H9 (cell line): ENCODE data around the gene KRTAP6-3. TPM values are rescaled to one million over a fixed set of nuclear protein-coding genes. Genes with fewer than 3 reads are reported as not detected.

Source experiments
- DNase-seq: peaks from one replicate; pipeline ENCODE4 v3.0.0-alpha.2; 2017
- H2AFZ ChIP-seq: one replicate; pipeline ENCODE4 v1.6.1; 2013; ENCODE audit warnings: mild to moderate bottlenecking, low read length, control low read depth, moderate library complexity
- H2AK5ac ChIP-seq: 2 replicates; pipeline ENCODE4 v1.6.1; 2013; ENCODE audit warnings: low read length, control low read depth, mixed read lengths; ENCODE audit not compliant: insufficient read length
- H2BK120ac ChIP-seq: one replicate; pipeline ENCODE4 v1.6.1; 2013; ENCODE audit warnings: low read depth, mild to moderate bottlenecking, low read length, control low read depth, inconsistent platforms; ENCODE audit not compliant: poor library complexity, severe bottlenecking
- H2BK12ac ChIP-seq: 2 replicates; pipeline ENCODE4 v1.6.1; 2013; ENCODE audit warnings: low read length, control low read depth, mixed read lengths, low read depth; ENCODE audit not compliant: insufficient read length
- H2BK15ac ChIP-seq: 2 replicates; pipeline ENCODE4 v1.6.1; 2013; ENCODE audit warnings: low read depth, low read length, control low read depth
- H2BK20ac ChIP-seq: one replicate; pipeline ENCODE4 v1.6.1; 2013; ENCODE audit warnings: low read depth, mild to moderate bottlenecking, low read length, control low read depth, inconsistent platforms; ENCODE audit not compliant: poor library complexity, severe bottlenecking
- H2BK5ac ChIP-seq: 2 replicates; pipeline ENCODE4 v1.6.1; 2013; ENCODE audit warnings: low read length, control low read depth, mixed read lengths; ENCODE audit not compliant: insufficient read length
- H3K14ac ChIP-seq: 2 replicates; pipeline ENCODE4 v1.6.1; 2013; ENCODE audit warnings: low read length, control low read depth; ENCODE audit not compliant: insufficient read depth
- H3K18ac ChIP-seq: 2 replicates; pipeline ENCODE4 v1.6.1; 2013; ENCODE audit warnings: low read depth, mild to moderate bottlenecking, mixed read lengths, low read length, control low read depth; ENCODE audit not compliant: insufficient read length
- H3K23ac ChIP-seq: 2 replicates; pipeline ENCODE4 v1.6.1; 2013; ENCODE audit warnings: low read length, control low read depth, mixed read lengths, low read depth; ENCODE audit not compliant: insufficient read length
- H3K23me2 ChIP-seq: 2 replicates; pipeline ENCODE4 v1.6.1; 2013; ENCODE audit warnings: low read depth, mild to moderate bottlenecking, mixed read lengths, low read length, control low read depth; ENCODE audit not compliant: insufficient read length, poor library complexity, severe bottlenecking
- H3K27ac ChIP-seq: 2 replicates; pipeline ENCODE4 v1.5.1; 2013; ENCODE audit warnings: low read length, control low read depth, mixed read lengths, low read depth; ENCODE audit not compliant: insufficient read length
- H3K27me3 ChIP-seq: 2 replicates; pipeline ENCODE4 v1.6.1; 2013; ENCODE audit warnings: low read length, control low read depth, inconsistent platforms; ENCODE audit not compliant: insufficient read depth
- H3K4ac ChIP-seq: 2 replicates; pipeline ENCODE4 v1.6.1; 2013; ENCODE audit warnings: low read depth, mild to moderate bottlenecking, control low read depth, inconsistent platforms, low read length, moderate library complexity
- H3K4me1 ChIP-seq: 2 replicates; pipeline ENCODE4 v1.6.1; 2013; ENCODE audit warnings: low read length, control low read depth, inconsistent platforms; ENCODE audit not compliant: insufficient read depth
- H3K4me2 ChIP-seq: 2 replicates; pipeline ENCODE4 v1.6.1; 2013; ENCODE audit warnings: low read length, control low read depth, mixed read lengths; ENCODE audit not compliant: insufficient read length, insufficient read depth
- H3K56ac ChIP-seq: 2 replicates; pipeline ENCODE4 v1.6.1; 2013; ENCODE audit warnings: low read depth, mild to moderate bottlenecking, mixed read lengths, low read length, control low read depth; ENCODE audit not compliant: insufficient read length
- H3K79me1 ChIP-seq: 2 replicates; pipeline ENCODE4 v1.6.1; 2013; ENCODE audit warnings: low read depth, mild to moderate bottlenecking, moderate library complexity, low read length, control low read depth, inconsistent platforms; ENCODE audit not compliant: insufficient read depth, poor library complexity, severe bottlenecking
- H3K79me2 ChIP-seq: 2 replicates; pipeline ENCODE4 v1.6.1; 2013; ENCODE audit warnings: low read length, control low read depth, inconsistent platforms; ENCODE audit not compliant: insufficient read depth
- H3K9ac ChIP-seq: 2 replicates; pipeline ENCODE4 v1.6.1; 2013; ENCODE audit warnings: low read length, control low read depth, mixed read lengths; ENCODE audit not compliant: insufficient read length; ENCODE audit errors: extremely low read depth
- H3K9me3 ChIP-seq: one replicate; pipeline ENCODE4 v1.6.1; 2013; ENCODE audit warnings: low read depth, low read length, inconsistent platforms; ENCODE audit not compliant: control insufficient read depth
- H3T11ph ChIP-seq: one replicate; pipeline ENCODE4 v1.6.1; 2013; ENCODE audit warnings: mild to moderate bottlenecking, low read length, control low read depth, inconsistent platforms
- H4K20me1 ChIP-seq: one replicate; pipeline ENCODE4 v1.6.1; 2013; ENCODE audit not compliant: control insufficient read depth, insufficient read length, insufficient read depth
- H4K5ac ChIP-seq: 2 replicates; pipeline ENCODE4 v1.6.1; 2013; ENCODE audit warnings: low read depth, mild to moderate bottlenecking, mixed read lengths, low read length, control low read depth; ENCODE audit not compliant: insufficient read length
- H4K8ac ChIP-seq: replicated peaks from 2 replicates; pipeline ENCODE4 v1.6.1; 2013; ENCODE audit warnings: low read length, control low read depth, mixed read lengths, low read depth; ENCODE audit not compliant: insufficient read length
- H4K91ac ChIP-seq: 2 replicates; pipeline ENCODE4 v1.6.1; 2013; ENCODE audit warnings: low read depth, mild to moderate bottlenecking, moderate library complexity, mixed read lengths, low read length, control low read depth; ENCODE audit not compliant: insufficient read length
- H3K27ac Mint-ChIP-seq, 3 experiments: 2 replicates in 2 of 3; 3 replicates in 1 of 3; pipeline ENCODE4 v1.8.0; 2020 to 2021; ENCODE audit warnings: mixed read lengths in 3 of 3, mild to moderate bottlenecking in 1 of 3, moderate library complexity in 1 of 3
- H3K27me3 Mint-ChIP-seq: 2 replicates; pipeline ENCODE4 v1.8.0; 2021; ENCODE audit warnings: low read depth, mild to moderate bottlenecking, moderate library complexity, mixed read lengths
- H3K36me3 Mint-ChIP-seq, 3 experiments: 2 replicates in 2 of 3; 3 replicates in 1 of 3; pipeline ENCODE4 v1.8.0; 2020 to 2021; ENCODE audit warnings: low read depth in 3 of 3, mixed read lengths in 3 of 3; ENCODE audit not compliant: insufficient read depth in 1 of 3
- H3K4me1 Mint-ChIP-seq, 2 experiments: 2 replicates each; pipeline ENCODE4 v1.8.0; 2020; ENCODE audit warnings: mixed read lengths in 2 of 2
- H3K4me3 Mint-ChIP-seq, 2 experiments: 2 replicates in 1 of 2; 3 replicates in 1 of 2; pipeline ENCODE4 v1.8.0; 2020 to 2021; ENCODE audit warnings: mild to moderate bottlenecking in 2 of 2, mixed read lengths in 2 of 2, moderate library complexity in 1 of 2
- H3K9me3 Mint-ChIP-seq, 2 experiments: 2 replicates in 1 of 2; 3 replicates in 1 of 2; pipeline ENCODE4 v1.8.0; 2020; ENCODE audit warnings: mild to moderate bottlenecking in 2 of 2, mixed read lengths in 2 of 2, moderate library complexity in 1 of 2
- WGBS: extraction: QIAGEN DNeasy Blood & Tissue Kit; methylation state at CpG from one replicate; pipeline ENCODE4 v1.1.7; 2013; ENCODE audit warnings: missing lambda C conversion rate, low lambda C conversion rate, mixed read lengths; ENCODE audit not compliant: insufficient read length; ENCODE audit errors: extremely low coverage; 5-methylcytosine and 5-hydroxymethylcytosine counted together
- total RNA-seq: library from RNA; stranded (reverse); gene quantifications from 2 replicates; pipeline ENCODE4 v1.2.1, GENCODE V29; 2021
- TF ChIP-seq, protein P1 (sequence below): fragments of 200-600 bp; sonication (generic); conservative IDR thresholded peaks from 3 replicates; pipeline ENCODE4 v1.8.0; 2021; ENCODE audit warnings: antibody characterized with exemption, mild to moderate bottlenecking

The KRTAP6-3 gene
- total RNA-seq, 1 experiment from 2014 or later, result not detected

DNA sequence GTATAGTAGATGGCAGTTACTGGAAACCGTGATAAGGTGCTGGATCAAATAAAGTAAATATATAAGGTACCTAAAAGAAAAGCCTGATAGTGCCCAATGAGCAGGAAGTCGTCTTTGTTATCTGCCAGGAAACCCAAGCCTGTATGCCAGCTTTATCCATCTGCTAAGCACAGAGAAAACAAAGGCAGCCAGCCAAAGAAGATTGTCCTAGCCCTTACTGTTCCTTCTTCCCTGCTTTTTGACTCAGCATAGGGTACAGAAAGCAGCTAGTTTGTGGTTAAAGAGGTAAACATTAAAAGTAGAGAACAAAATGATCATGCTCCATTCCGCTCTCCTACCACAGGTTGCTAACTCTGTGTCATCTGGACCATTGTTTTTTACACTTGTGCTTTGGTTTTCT is 12.1 kb upstream of the KRTAP6-3 start:
- Histone ChIP-seq H3K4me2 (no peak overlapping the region), H4K91ac (no peak overlapping the region), H3K9me3 (no peaks in the 10 kb centered on the region), H2BK12ac (no peak overlapping the region), H3T11ph (no peak overlapping the region), H3K4ac (no peak overlapping the region), H2BK20ac (no peak overlapping the region), H3K56ac (no peak overlapping the region), H3K79me2 (no peaks in the 10 kb centered on the region), H2BK15ac (no peak overlapping the region), H3K9ac (no peak overlapping the region), H3K14ac (no peak overlapping the region), H3K23me2 (no peaks in the 10 kb centered on the region), H3K4me1 (no peaks in the 10 kb centered on the region), H3K18ac (no peak overlapping the region), H2AFZ (no peak overlapping the region), H2BK5ac (no peak overlapping the region), H4K8ac (no peak overlapping the region), H3K23ac (no peak overlapping the region), H2AK5ac (no peak overlapping the region), H3K79me1 (no peaks in the 10 kb centered on the region), H4K20me1 (no peaks in the 10 kb centered on the region), H3K27me3 (no peaks in the 10 kb centered on the region), H3K27ac (no peak overlapping the region), H2BK120ac (no peak overlapping the region), H4K5ac (no peak overlapping the region)
- no peak for DNase-seq
- Mint-ChIP-seq H3K27me3 (no peaks in the 10 kb centered on the region; the same call in 1 of the 2 replicates), H3K36me3 (peaks cover 0 to 20% (median 0%) of the 10 kb centered on the region in 3 experiments; a peak in 2 of 7 replicates), H3K4me1 (no peaks in the 10 kb centered on the region), H3K4me3 (no peak overlapping the region), H3K27ac (no peak overlapping the region), H3K9me3 (peaks cover 0 to 6% of the 10 kb centered on the region in 2 experiments; a peak in 1 of 5 replicates)
- TF ChIP-seq, protein P1, sequence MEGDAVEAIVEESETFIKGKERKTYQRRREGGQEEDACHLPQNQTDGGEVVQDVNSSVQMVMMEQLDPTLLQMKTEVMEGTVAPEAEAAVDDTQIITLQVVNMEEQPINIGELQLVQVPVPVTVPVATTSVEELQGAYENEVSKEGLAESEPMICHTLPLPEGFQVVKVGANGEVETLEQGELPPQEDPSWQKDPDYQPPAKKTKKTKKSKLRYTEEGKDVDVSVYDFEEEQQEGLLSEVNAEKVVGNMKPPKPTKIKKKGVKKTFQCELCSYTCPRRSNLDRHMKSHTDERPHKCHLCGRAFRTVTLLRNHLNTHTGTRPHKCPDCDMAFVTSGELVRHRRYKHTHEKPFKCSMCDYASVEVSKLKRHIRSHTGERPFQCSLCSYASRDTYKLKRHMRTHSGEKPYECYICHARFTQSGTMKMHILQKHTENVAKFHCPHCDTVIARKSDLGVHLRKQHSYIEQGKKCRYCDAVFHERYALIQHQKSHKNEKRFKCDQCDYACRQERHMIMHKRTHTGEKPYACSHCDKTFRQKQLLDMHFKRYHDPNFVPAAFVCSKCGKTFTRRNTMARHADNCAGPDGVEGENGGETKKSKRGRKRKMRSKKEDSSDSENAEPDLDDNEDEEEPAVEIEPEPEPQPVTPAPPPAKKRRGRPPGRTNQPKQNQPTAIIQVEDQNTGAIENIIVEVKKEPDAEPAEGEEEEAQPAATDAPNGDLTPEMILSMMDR, result no peak
- WGBS, result no CpG with 5 or more reads among the region's 3 CpGs
